ENCODE measurements around the gene RNGTT.

The RNGTT gene

DNA sequence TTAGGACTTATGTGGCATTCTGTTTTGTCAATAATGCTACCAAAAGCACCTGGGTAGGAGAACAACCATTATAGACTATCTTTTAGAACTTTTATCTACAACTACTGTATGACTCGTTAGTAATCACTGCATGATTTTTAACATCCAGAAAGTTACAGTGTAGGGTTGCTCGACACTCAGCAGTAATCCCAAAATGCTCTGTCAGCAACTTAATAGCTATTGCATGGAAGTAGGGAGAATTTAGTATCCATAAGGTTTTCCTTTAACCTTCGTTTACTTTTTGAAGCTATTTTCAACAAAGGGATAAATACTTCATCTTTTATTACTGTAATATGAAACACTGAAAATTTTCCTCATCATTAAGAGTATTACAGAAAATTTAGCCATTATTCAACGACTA lies 309.5 kb downstream of the RNGTT start:
- no peak for DNase-seq (ENCODE audit: low spot score)

DNA sequence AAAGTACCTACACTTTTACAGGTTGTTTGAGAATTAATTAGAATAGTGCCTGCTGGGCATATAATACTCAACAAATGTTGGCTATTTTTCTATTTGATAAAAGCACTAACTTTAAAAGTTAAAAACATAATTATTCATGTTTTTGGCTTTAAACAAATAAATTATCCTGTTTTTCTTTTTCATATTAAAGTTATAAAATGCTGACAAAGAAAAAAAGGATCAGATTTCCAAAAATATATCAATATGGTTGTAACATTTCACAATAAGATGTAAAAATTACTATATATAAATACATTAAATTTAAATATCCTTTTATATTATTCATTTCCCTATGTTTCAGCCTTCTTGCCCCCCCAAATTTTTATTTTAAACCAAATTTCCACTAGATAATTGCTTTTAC lies 312.0 kb downstream of the RNGTT start:
- no peak for DNase-seq (ENCODE audit: low spot score)

DNA sequence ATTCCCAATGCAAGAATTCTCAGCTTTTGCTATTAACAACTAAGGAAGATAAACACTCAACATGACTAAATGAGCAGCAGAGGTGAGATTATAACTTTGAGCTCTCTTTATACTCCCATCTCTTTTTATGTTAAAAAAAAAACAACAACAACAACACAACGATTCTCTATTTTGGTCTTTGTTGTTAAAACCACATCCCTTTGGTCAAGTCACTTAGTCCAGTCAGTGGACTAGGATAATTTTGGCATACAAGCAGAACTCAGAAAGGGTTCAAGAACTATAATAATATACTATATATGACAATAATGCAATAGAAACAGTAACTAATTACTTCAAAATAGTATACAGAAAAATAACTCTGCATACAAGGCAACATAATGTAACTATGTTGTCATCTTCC lies 312.4 kb downstream of the RNGTT start:
- no peak for DNase-seq (ENCODE audit: low spot score)

DNA sequence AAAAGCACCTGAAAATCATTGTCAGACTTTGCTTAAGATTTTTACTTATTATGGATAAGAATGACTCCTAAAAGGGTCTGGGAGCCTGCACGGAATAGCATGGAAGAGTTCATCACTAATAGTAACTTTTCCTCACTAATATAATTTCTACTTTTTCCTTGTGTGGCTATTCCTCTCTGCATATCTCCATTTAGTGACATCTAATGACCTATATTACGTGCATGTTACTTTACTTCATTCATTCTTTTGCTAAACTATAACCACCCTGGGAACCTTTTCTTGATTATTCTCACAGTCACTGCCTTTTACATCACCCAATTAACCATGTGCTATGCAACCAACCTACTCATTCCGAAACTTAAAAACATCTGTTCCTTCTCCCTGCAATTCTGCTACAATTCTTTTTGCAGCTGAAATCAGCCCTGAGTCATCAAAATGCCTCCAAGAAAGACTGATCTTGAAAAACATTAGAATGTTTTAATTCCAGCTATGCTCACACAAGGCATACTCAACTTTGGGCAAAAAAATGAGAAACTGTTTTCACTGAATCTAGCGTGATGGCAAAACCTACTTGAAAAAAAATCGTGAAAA lies 313.3 kb downstream of the RNGTT start:
- no peak for DNase-seq (ENCODE audit: low spot score)

DNA sequence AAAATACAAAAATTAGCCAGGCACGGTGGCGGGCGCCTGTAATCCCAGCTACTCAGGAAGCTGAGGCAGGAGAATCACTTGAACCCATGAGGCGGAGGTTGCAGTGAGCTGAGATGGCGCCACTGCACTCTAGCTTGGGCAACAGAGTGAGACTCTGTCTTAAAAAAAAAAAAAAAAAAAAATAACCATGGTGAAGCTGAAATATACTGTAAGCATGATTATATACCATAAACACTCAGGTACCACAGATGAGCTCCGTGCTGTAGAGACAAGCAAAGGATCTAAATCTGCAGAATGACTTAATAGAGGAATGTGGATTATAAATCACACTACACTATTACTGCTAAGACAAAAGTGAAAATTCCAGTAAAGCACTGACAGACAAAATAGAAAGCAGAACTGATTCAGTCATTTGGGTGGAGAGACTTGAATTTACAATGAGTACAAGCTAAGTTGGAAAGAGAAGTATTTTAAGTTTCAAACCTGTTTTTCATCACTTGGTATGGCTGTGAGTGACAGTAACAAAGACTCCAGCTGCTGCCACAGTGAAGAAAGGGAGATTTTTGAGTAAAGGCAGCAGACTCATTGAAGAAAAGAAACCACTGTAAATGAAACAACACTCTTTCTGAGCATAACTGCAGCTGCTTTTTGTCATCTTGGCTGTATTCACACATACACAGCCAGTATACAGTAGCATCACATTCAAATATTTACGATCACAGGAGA lies 322.1 kb downstream of the RNGTT start:
- DNase-seq (ENCODE audit: low spot score), result no peak

DNA sequence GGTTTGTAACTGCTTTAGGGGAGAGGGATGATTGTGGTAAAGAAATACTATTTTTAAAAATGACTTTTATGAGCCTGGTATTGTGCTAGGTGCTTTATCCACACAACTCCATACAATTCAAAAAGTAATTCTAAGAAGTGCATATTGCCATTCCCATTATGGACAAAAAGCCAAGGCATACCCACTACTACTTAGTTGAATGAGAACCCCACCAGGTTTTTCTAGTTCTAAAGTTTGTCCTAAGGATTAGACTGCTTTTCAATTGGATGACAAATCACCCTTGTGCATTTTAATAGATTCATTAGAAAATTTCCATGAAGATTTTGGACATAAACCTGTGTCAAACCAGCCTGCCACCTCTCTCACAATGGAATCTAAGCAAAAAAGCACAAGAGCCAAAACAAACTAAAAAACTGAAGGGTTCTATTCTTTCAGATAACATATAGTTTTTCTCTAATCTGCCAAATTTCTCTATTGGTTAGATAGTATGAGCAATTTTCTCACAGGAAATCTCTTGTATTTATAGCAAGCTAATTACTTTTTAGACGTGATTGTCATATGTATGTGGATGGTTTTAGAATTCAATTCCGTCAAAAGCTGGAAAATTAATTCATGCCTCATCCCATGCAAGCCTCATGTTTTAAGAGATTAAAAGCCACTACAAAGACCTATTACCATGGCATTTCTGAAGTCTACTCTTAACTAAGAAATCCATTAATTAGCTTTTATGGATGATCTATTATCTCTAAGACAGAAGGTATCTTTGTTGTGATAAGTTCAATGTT lies 325.5 kb downstream of the RNGTT start:
- no peak for DNase-seq (ENCODE audit: low spot score)

DNA sequence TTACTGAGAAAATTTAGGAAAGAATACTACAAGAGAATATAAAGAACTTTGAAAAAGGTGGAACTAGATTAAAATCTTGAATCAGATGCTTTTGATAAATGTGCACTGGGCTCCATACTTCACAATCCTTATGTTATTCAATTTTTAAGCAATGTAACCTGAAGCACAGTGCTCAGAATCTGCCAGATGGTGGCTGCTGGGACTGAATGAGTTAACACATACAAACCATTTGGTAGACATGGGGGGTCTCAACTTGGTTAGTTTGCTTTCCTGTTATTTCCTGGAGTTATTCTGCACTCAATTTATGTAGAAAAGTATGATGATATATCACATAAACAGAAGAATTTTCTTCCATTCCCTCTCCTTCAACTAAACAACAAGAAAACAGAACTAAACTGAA lies 326.5 kb downstream of the RNGTT start:
- no peak for DNase-seq (ENCODE audit: low spot score)

DNA sequence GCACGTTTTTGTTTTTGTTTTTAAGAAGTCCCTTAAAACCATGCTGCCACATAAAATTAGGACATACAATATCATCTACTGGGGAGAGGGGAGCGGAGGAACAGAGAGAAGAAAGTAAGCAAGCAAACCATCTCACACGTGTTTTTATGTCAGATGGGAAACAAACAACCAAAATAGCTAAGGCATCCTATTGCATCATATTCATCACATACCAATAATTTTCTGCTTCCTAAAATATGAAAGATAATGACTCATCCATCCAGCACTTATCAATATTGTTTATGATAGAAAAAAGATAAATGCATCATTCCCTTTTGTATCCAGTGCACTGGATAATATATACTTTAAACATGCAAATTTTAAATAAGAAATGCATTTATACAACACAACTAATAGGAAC lies 329.6 kb downstream of the RNGTT start:
- DNase-seq (ENCODE audit: low spot score), result no peak

DNA sequence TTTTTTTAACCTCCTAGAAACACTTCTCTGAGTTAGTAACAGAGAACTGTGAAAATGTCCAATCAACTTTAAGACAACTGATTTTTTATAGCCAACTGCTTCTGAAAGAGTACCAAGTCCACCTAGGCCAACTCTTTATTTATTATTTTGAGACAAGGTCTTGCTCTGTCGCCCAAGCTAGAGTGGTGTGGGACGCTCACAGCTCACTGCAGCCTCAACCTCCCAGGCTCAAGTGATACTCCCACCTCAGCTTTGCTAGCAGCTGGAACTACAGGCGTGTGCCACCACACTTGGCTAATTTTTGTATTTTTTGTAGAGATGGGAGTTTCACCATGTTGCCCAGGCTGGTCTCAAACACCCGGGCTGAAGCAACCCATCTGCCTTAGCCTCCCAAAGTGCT lies 331.6 kb downstream of the RNGTT start:
- DNase-seq (ENCODE audit: low spot score), result no peak

DNA sequence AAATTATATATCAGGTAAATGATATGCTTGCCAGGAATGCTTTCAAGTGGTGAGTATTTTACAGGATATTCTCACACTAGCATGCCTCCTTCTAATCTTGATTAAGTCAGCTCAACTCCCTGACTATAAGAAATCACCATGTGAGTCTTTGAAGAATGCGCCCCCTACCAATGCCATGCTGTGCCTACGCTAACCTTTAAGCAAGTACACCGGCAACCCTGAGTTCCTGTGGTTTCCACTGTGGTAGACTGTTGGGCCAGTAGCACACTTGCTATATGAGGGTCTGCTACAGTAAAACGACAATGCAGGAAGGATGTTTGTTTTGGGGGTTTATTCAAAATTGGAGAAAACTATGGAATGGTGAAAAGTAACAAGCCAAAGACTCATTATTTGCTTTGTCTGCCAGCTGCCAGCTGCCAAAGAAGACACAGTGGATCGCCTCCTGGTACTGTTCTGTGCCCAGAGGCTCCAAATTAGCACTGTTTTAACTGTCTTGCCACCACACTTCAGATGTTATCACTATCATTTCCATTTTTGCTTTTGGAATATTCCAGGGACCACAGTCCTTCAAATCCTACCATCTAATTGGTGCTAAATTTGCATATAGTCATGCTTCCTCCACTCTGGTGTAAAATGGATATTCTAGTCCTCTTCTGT lies 333.5 kb downstream of the RNGTT start:
- DNase-seq (ENCODE audit: low spot score), result no peak

DNA sequence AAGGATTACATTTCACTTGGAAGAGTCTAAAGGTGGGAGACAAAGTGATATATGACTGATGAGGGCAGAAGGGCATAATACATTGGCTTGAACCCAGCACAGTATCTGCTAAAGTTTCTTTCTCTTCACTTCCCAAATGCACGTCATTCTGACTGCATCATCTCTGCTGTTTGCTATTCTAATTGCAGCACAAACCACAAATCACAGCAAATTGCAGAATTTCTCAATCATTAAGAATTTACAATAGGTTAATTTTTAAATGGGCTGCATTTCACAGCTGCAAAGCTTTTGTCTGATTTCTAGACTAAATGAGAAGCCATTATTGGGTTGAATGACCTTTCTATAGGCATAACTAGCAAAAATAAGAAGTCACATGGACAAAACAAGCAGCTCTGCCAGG lies 337.0 kb downstream of the RNGTT start:
- no peak for DNase-seq (ENCODE audit: low spot score)

DNA sequence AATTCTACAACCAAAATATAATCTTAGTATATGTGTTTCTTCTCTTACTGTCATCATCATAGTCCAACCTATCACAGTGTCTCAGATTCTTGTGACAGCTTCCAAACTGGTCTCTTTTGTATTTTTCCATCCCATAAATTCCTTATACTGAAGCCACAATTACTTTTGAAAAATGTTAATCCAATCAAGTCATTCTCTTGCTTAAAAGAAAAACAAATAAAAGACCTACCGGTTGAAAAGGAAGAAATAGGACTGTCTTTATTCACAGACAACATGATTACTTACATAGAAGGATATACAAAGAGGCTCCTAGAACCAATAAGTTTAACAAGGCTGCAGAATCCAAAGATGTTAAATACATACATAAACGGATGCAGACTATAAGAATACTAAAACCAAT lies 339.9 kb downstream of the RNGTT start:
- no peak for DNase-seq (ENCODE audit: low spot score)

DNA sequence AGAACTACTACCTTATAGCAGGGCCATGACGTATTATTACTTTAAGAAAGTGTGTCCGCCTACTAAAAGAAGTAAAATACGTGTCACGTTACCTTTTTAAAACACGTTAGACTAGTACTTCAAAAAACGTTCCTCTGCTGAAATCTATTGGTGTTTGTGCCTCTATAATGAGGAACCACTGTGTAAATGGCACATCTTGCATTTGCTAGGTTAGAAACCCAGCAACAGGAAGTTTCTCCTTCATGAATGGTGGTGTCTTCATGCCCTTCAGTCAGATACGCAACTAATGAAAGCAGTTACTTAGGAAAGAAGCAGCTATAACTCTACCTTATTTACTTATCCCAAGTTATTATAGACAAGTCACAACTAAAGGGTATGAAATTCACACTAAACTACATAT lies 343.5 kb downstream of the RNGTT start:
- DNase-seq (ENCODE audit: low spot score), result no peak

DNA sequence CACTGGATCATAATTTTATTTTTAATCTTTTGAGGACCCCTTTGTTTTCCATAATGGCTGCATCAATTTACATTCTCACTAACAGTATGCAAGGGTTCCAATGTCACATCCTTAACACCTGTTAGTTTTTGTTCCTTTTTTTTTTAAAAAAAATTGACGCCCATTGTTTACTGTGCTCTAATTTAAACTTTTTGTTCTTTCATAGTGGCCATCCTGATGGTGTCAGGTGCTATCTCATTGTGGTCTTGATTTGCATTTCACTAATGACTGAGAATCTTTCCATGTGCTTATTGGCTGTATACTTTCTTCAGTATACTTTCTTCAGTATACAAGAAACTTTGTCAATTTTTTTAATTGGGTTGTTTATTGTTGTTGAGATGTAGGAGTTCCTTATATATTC lies 347.0 kb downstream of the RNGTT start:
- no peak for DNase-seq (ENCODE audit: low spot score)

DNA sequence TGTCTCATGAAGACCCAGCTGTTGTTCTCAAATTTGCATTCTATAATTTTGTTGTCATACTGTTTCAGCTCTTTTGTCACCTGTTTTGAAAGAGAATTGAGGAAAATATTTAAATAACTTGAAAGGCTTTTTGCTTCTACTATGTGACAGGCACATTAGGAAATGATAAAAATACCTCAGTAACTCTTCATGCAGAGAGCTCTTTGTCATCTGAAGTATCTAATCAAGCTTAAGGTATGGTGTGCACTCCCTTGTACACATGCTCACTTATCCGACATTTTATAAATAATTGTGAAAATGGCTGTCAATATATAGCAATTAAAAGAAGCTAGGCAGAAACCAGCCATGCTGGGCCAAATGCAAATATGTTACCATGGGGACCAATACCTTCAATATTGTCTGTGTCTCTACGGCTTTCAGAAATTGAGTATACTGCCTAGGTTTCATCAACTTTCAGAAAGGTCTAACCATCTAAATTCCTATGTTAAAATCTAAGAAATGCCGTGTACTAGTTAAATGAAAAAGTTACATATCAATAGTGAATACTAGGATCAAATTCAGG lies 349.0 kb downstream of the RNGTT start:
- DNase-seq (ENCODE audit: low spot score), result no peak

DNA sequence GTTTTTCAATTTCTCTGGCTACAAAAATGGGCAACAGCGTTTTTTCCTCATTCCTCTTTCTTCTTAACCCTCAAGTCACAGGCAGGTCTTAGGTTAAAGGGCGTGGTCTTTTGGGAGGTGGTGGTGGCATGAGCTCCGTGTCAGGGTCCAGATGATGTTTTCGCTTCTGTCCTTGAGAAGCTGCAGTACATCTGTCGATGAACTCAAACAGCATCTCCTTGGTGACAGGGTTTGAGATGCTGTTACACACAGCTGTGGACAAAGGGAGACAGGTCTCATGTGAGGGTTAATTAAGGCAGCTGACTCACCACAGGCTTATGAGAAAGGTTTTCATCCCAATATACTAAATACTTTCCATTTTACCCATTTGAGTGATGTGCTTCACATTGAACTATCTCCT lies 350.8 kb downstream of the RNGTT start:
- no peak for DNase-seq (ENCODE audit: low spot score)

DNA sequence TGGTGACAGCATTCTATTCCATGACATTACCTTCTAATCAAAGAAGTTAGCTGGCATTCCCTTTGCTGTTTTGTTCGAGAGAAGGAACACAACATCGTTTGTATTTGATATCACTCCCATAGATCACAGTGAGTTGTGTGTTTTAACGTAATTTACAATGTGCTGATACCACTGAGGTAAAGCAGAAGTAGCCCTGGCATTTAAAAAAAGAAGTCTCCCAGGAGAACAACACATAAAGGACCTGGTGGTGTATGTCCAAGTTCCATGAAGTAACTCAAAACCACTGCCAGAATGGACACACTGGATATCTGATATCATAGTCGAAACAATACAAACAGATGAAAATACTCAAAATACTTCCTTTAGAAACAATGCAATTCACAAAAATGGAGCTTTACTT lies 351.7 kb downstream of the RNGTT start:
- DNase-seq (ENCODE audit: low spot score), result no peak

DNA sequence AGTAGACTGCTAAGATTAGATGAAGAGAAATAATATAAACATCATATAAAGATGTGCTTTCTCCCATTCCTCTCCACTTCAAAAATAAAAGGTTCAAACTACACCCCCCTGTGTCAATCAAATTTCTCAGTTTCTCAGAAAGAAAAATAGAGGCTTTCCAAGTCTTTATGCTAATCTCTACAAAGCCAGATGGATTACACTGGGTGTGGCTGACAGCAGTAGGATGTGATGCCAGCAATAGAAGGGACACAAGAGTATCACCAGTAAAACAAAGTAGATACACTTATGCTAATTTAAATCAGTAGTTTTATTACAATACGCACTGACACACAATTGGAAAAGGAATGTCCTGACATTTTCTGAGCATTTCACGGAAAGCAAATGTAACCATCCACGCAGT lies 353.4 kb downstream of the RNGTT start:
- DNase-seq (ENCODE audit: low spot score), result no peak

DNA sequence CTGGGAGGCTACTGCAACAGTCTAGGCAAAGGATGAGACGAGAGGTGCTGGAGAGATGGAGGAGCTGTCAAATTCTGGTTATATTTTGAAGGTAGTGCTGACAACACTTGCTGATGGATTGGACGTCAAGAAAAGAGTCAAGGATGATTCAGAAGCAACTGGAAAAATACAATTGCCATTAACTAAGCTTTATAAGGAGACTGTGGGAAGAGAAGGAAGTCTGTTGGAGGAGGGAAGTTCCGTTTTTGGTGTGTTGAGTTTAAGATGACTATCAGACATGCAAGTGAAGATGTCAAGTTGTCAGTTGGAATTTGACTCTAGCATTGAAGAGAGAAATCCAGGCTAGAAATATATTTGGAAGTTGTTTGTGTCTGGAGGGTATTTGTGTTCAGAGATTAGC lies 358.1 kb downstream of the RNGTT start:
- DNase-seq (ENCODE audit: low spot score), result no peak

DNA sequence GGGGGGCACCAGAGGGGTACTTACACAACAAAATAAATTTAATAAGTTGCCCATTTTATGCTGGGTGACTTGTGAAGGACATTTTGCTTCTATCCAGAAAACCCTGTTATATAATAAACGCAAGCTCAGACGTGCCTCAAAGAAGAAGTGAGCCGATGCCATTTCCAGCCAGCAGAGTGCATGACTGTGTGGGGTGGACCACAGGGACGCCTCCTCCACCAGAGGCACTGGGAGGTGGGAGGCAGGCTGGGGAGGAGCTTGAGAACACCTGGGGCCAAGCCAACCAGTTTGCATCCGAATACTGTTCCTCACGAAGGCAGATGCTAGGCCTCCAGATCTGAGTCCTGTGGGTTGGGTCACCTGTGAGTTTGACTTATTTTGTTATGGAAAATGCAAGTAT lies 363.8 kb downstream of the RNGTT start:
- DNase-seq (ENCODE audit: low spot score), result no peak

DNA sequence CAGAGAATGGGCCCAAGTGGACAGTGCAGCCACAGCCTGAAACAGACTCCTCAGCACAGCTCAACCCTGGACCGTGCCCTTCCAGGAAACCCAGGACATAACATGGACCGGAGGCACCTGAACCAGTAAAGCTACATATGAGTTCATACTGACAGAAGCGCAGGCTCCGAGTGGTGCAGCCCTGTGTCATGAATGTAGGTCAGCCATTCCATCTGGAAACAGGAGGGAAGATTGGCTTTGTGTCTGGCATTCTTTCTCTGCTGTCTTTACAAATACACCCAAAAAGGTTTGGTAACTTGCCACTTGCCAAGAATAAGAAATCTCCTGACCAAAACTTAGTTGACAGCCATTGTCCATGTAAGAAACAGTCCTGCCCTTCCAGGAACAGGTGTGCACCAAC lies 366.6 kb downstream of the RNGTT start:
- DNase-seq (ENCODE audit: low spot score), result no peak

DNA sequence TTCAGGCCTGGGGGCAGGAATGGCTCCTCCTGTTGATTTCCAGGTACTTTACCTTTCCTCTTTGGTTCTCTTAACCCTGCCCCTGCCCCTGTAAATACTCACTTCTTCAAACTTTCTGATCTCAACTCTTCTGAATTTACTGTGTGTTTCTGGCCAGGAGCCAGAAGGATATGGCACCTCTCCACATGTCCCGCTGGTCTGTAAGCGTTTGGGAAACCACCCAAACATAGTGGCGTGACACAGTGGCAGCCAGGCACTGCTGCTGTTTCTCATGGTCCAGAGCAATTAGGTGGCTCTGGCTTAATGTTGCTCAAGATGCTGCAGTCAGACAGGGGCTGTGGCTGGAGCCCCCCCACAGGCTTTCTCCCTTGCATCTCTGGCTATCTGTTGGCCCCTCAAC lies 374.5 kb downstream of the RNGTT start:
- DNase-seq (ENCODE audit: low spot score), result no peak

DNA sequence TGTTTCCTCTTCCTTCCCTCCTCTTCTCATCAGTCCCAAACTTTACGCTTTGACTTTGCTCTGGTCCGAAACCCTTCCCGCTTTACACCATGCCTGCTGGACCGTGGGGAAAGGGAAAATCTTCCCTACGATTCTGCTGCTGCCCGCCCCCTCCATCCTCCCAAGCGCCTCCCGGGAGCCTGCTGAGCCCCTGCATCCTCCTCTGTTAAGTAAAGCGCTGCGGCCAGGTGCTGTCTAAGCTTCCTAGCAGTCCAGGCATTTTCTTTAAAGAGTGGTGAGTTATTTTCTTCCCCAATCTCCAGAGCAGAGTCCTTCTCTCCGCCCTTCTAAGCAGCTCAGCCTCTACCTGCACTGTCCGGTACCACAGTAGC lies 376.3 kb downstream of the RNGTT start:
- no peak for DNase-seq (ENCODE audit: low spot score)
